HL-60/S4 treated with retinoic acid at 250 ng/mL for 4 days and 3 days (cell line): ENCODE results near the gene GSK3B.
"Not testable (repeated sequence)": the region's sequence is repeated elsewhere in the genome, so short reads cannot be mapped to it uniquely, and the experiment has no call there.

Experiments used
- in situ Hi-C: fragments of 300-500 bp; cut with MboI; formaldehyde crosslinking; loops from 2 replicates; pipeline ENCODE4 v1.7.0; 2022; ENCODE audit warnings: low sequenced_read_pairs

The GSK3B gene

DNA sequence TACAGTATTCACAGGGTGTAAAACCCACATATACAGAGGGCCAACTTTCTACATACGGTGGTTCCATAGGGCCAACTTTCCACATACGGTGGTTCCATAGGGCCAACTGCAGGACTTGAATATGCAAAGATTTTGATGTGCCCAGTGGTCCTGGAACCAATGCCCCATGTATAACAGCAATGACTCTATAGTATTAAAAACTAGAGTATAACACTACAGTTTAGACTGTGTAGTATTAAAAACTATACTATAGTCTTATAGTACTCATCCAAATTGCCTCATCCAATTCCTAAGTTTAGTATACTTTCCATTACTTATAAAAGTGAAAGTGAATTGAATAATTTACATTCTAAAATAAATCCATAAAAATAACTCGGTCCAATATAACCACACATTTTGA is 75.9 kb downstream of the GSK3B start:
- in situ Hi-C loops = no loop called here

DNA sequence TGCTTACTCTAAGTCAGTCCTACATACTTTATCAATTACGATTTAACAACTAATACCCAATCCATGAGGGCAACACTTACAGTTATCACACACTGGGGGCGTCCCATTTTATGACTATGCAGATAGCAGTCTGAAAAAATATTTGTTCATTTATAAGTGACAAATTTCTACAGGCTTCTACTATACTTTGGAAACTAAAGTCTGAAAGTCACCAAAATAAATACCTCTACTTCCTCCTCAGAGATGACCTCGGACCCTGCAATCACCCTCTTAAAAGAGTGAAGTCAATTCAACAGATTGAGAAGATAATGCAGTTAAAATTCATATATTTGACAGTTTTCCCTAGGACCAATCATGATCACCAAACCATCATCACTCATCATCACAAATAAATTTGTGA is 76.6 kb downstream of the GSK3B start:
- in situ Hi-C loops = no loop called here

DNA sequence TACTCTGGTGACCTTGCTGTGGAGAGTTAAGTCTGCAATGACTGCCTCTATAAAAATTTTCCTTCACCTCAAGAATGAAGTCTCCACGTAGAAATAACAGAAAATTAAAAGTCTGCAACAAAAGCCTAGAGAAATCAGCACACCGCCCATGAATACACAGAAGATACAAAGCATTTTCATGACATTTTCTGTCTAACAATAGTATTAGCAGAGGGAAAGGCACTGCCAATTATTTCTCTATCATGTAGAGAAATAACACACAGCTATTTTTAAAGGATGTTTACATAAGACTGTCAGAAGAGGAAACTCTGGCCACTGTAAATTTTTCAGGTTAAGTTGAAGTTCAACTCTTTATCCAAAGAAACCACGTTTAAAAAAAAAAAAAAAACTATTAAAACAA is 80.8 kb downstream of the GSK3B start:
- in situ Hi-C loops = no loop called here

DNA sequence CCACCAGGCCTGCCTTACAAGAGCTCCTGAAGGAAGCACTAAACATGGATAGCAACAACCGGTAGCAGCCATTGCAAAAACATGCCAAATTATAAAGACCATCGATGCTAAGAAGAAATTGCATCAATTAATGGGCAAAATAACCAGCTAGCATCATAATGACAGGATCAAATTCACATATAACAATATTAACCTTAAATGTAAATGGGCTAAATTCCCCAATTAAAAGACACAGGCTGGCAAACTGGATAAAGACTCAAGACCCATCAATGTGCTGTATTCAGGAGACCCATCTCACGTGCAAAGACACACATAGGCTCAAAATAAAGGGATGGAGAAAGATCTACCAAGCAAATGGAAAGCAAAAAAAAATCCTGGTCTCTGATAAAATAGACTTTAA is 88.5 kb downstream of the GSK3B start:
- in situ Hi-C loops = not testable (repeated sequence)

DNA sequence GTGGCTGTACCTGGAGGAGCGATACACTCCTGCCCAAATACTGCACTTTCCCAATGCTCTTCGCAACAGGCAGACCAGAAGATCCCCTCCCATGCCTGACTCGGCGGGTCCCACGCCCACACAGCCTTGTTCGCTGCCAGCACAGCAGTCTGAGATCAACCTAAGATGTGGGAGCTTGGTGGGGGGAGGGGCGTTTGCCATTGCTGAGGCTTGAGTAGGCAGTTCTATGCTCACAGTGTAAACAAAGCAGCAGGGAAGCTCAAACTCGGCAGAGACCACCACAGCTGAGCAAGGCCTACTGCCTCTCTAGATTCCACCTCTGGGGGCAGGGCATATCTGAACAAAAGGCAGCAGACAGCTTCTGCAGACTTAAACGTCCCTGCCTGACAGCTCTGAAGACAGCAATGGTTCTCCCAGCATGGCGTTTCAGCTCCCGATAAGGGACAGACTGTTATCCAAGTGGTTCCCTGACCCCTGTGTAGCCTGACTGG is 90.2 kb downstream of the GSK3B start:
- in situ Hi-C loops = not testable (repeated sequence)

DNA sequence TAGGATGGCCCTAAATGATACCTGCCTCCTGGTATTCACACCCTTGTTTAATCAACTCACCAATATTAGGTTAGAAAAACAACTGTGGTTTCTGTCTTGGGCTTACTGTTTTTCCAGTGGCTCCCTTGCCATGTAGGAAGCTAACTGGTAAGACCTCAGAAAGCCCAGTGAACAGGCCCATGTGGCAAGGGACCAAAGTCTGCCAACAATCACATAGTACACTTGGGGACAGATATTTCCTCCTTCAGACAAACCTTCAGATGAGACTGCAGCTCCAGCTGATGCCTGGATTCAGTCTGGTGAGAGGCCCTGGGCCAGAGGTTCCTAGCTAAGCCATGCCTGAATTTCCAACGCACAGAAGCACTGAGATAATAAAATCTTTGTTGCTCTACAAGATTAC is 96.1 kb downstream of the GSK3B start:
- in situ Hi-C loops = no loop called here

DNA sequence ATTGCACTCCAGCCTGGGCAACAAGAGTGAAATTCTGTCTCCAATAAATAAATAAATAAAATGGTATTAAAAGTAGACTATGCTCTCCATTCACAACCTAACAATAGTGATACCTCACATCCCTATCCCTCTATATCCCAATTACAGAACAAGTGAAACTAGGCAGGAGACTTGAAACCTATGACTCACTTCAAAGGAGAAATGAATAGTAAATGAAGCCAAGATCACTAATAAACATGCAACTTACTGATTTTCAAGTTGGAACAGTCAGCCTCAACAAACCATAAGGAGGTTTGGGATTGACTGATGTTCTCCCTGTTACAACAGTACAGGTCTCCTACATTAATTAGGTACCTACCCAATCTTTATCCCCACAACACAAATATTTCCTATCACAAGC is 103.4 kb downstream of the GSK3B start:
- in situ Hi-C loops = no loop called here

DNA sequence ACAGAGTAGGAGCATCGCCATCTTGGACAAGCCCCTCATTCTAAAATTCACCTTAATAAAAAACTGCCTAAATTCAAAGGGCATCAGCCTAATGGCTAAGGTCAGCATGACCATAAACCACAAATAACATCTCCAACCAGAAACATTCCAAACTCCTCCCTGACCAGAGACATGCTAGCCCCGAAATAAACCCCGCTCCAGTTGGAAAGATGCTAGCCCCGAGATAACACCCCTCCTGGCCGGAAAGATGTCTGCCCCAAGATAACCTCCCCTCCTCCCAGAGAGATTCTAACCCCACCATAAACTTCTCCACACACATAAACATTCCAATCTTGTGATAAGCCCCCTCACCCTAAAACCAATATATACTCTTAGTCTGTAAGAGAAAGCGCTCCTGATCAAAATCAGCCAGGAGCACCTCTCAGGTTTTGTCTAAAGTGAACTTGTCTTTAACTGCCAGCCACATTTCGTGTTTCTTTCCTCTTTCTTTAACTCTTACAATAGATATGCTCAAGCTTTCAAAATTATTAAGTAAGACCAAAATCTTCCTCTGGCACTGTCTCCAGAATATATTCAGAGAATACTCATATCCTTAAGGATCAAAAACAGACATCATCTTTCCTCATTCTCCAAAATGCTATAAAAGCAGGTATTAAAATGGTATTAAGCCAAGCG is 104.1 kb downstream of the GSK3B start:
- in situ Hi-C loops = no loop called here

DNA sequence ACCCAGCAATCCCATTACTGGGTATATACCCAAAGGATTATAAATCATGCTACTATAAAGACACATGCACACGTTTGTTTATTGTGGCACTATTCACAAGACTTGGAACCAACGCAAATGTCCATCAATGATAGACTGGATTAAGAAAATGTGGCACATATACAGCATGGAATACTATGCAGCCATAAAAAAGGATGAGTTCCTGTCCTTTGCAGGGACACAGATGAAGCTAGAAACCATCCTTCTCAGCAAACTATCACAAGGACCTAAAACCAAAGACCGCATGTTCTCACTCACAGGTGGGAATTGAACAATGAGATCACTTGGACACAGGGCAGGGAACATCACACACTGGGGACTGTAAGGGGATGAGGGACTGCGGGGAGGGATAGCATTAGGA is 107.4 kb downstream of the GSK3B start:
- in situ Hi-C loops = not testable (repeated sequence)

GRCh38 chr3:119981386-119981785 is 112.9 kb downstream of the GSK3B start:
- in situ Hi-C loops = no loop called here

DNA sequence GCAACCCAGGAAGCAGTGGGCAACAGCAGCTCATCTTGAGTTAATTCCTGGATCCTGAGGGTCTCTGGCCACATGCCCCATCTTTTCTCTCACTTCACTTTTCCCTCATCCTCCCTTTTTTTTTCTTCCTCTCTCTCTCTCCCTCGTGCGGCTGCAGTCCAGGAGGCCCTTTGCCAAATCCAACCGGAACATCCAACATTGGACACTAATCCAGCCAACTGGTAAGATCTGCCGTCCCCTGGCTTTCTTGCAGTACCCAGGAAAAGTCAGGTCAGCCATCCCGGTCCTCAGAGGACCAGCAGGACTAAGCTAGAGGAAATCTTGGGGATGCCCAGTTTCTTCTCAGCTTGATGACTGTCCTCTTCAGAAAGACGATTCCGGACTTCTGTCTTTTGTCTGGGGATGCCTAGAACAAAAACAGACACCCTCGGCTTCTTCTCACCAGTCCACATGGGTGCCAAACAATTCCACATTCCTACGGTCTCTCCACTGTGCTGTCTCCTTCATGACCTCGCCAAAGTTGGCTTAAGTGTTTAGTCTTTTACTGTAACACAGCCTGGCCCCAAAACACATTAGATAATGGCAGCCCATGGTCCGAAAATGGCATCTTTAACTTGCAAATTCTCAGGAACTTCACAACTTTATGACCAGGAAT is 115.6 kb downstream of the GSK3B start:
- in situ Hi-C loops = no loop called here

DNA sequence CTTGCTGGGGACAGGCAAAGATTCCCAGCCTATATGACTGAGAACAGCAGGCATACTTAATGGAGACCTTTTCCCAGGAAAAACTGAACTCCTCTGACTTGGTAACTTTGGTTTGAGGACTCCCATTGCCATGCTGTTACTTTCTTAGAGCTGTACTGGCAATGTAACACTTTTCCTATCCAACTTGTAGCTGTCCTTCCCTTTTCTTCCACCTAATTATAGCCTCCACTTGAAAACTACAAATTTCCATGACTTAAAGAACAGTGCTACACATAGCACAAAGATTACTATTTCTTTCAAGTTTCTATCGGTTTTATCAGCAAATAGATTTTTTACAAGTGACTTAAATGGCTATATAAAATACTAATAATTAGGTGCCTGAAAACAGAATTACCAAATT is 116.9 kb downstream of the GSK3B start:
- in situ Hi-C loops = no loop called here

DNA sequence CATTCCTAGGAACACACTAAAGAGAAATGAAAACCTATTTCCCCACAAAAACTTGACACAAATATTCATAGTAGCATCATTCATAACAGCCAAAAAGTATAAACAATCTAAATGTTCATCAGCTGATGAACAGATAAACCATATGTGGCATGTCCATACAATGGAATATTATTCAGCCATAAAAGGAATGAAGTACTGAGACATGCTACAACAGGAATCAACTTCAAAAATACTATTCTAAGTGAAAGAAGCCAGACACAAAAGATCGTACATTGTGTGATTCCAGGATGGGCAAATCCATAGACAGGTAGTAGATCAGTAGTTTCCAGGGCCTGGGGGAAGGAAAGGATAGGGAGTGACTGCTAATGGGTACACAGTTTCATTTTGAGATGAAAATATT is 118.0 kb downstream of the GSK3B start:
- in situ Hi-C loops = no loop called here

- in situ Hi-C loops = no loop called here
These were observed 119.6 kb downstream of the GSK3B start for GRCh38 chr3:119974656-119975055.

DNA sequence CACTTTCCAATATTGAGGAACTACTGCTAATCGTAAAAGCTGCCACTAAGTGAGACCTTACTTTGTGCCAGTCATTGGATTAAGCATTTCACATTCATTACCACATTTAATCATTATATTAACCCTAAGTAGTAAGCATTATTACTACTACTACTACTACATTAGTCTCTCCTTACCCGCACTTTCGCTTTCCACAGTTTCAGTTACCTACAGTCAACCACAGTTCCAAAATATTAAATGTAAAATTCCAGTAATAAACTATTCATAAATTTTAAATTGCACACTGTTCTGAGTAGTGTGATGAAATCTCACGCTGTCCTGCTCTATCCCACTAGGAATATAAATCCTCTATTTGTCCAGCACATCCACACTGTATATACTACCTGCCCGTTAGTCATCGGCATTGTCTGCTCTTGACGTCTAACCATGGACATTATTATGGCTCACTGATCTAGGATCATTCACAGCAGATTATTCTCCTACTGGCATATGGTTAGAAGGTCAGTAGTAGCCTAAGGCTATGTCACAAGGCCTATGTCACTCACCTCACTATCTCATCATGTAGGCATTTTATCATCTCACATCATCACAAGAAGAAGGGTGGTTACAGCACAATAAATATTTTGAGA is 121.1 kb downstream of the GSK3B start:
- in situ Hi-C loops = no loop called here

DNA sequence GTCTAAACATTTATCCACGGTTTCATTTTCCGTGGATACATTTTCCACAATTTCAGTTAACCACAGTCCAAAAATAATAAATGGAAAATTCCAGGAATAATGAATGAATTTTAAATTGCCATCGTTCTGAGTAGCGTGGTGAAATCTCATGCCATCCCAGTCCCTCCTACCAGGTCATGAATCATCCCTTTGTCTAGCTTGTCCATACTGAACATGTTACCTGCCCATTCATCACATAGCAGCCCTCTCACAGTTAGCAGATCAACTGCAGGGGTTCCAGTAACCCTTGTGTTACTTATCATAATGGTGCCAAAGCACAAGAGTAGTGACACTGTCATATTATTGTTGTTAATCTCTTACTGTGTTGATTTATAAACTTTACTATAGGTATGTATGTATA is 124.5 kb downstream of the GSK3B start:
- in situ Hi-C loops = no loop called here

DNA sequence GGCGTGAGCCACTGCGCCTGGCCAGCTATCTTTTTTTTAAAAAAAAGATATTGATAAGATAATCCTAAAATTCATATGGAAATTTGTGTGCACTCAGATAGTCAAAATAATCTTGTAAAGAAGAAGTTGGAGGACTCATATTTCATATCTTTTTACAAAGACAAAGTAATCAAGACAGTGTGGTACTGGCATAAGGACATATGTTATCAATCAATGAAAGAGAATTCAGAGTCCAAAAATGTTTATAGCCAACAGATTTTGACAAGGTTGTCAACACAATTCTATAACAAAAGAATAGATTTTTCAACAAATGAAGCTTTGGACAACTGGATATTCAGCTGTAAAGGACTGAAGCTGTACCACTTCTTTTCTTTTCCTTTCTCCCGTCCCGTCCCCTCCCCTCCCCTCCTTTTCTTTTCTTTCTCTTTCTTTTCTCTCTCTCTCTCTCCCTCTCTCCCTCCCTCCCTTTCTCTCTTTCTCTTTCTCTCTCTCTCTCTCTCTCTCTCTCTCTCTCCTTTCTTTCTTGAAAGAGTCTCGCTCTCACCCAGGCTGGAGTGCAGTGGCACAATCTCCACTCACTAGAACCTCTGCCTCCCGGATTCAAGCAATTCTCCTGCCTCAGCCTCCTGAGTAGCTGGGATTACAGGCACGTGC is 126.8 kb downstream of the GSK3B start:
- in situ Hi-C loops = no loop called here

DNA sequence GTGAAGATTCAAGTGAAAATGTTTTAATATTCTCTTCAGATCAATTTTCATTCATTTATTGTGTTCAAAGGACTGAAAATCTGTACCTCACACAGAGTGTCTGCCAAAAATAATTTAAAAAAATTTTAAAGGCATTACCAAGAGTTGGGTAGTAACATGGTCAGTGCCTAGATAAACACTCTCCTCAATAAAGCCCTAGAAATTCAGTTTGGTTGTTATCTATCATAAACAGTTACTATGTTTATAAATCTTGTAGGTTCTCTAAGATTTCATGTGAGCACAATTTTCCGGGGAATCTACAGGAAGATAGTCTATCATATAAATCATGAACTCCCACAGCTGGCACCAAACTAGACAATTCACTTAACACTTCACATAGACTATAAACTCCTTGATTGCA is 128.6 kb downstream of the GSK3B start:
- in situ Hi-C loops = no loop called here

GRCh38 chr3:119964294-119964693 is 130.0 kb downstream of the GSK3B start:
- in situ Hi-C loops = no loop called here

DNA sequence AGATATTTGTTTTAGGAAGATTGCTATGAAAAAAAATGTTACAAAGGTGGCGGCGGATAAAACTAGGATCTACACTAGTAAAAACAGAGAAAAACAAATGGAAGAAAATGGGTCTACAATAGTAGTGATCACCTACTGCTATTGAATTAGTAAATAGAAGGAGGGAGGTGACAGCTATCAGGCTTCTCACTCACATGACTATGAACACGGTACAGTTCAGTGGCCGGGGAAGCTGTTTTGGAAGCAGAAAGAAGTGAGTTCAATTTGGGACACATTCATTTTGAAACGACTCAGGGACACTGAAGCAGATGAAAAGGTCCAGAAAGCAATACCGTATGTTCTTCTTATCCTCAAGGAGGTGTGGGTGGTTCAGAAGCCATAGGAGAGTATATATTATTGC is 138.3 kb downstream of the GSK3B start:
- in situ Hi-C loops = no loop called here

DNA sequence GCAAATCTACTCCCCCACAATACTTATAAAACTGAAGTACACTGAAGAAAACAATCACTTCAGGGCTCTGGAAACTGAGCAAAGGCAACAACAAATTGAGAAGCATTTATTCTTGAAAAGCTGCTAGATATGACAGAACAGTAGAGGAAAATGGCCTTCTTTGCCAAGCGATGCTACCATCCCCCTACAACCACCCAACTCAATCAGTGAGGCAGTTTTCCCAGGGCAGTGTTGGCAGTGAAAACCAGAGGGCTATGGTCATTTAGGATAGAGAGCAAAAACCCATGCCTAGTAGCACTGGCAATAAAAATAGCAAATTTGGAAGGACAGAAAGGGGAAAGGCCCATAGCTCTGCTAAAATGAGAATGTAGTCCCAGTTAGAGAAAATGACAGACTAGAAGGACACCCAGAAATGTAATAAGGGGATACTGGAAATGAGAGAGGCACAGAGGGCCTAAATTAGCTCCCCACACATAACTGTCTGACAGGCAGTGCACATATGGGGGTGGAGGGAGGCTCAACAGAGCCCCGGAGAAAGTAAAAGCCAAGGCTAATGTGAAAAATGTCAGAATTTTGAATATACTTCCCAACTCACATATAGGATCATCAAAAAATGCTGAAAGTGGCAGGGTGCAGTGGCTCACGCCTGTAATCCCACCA is 143.5 kb downstream of the GSK3B start:
- in situ Hi-C loops = no loop called here
